ENCODE measurements around the gene HYAL3. TPM values are rescaled to one million over a fixed set of nuclear protein-coding genes. Genes with fewer than 3 reads are reported as not detected.

HYAL3 gene
- total RNA-seq, 2 donors from 2014 or later, result 0.35 to 1.4 TPM

- no peak for DNase-seq (ENCODE audit: low spot score)
- Histone ChIP-seq H3K9me3 (no peaks in the 10 kb centered on the region), H3K4me1 (ENCODE audit: control insufficient read depth in 1 of 2, low read depth in 2 of 2) (peaks cover 26 to 44% of the 10 kb centered on the region in 2 donors), H3K4me3 (peak overlapping the region; percentile 73), H3K36me3 (peaks cover 10% of the 10 kb centered on the region), H3K27ac (peak overlapping the region; percentile 91 to 97), H3K27me3 (replicated peaks; ENCODE audit: insufficient read depth) (no peaks in the 10 kb centered on the region)
- TF ChIP-seq, protein P1, sequence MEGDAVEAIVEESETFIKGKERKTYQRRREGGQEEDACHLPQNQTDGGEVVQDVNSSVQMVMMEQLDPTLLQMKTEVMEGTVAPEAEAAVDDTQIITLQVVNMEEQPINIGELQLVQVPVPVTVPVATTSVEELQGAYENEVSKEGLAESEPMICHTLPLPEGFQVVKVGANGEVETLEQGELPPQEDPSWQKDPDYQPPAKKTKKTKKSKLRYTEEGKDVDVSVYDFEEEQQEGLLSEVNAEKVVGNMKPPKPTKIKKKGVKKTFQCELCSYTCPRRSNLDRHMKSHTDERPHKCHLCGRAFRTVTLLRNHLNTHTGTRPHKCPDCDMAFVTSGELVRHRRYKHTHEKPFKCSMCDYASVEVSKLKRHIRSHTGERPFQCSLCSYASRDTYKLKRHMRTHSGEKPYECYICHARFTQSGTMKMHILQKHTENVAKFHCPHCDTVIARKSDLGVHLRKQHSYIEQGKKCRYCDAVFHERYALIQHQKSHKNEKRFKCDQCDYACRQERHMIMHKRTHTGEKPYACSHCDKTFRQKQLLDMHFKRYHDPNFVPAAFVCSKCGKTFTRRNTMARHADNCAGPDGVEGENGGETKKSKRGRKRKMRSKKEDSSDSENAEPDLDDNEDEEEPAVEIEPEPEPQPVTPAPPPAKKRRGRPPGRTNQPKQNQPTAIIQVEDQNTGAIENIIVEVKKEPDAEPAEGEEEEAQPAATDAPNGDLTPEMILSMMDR (IDR thresholded peaks at IDR 0.05), result peak; percentile 42
- ATAC-seq (ENCODE audit: insufficient number of reproducible peaks, low FRiP score, low read depth), result peak; percentile 71
Measured at GRCh38 chr3:50321336-50322114, 22.3 kb upstream of the HYAL3 start.

GRCh38 chr3:50320853-50321335 is 21.7 kb upstream of the HYAL3 start:
- H3K4me1 ChIP-seq (ENCODE audit: control insufficient read depth in 1 of 2, low read depth in 2 of 2), result peaks cover 26 to 44% of the 10 kb centered on the region in 2 donors

GRCh38 chr3:50319894-50320625 is 20.9 kb upstream of the HYAL3 start:
- Histone ChIP-seq H3K36me3 (peaks cover 4% of the 10 kb centered on the region), H3K27ac (peak overlapping the region; percentile 91 to 97), H3K4me1 (ENCODE audit: control insufficient read depth in 1 of 2, low read depth in 2 of 2) (peaks cover 26 to 44% of the 10 kb centered on the region in 2 donors), H3K9me3 (no peaks in the 10 kb centered on the region), H3K4me3 (peak overlapping the region; percentile 73), H3K27me3 (replicated peaks; ENCODE audit: insufficient read depth) (no peaks in the 10 kb centered on the region)
- TF ChIP-seq, protein P1 (IDR thresholded peaks at IDR 0.05), result no peak
- DNase-seq (ENCODE audit: low spot score), result no peak
- no peak for ATAC-seq (ENCODE audit: insufficient number of reproducible peaks, low FRiP score, low read depth)

More at GRCh38 chr3:50320853-50321335, 21.7 kb upstream of the HYAL3 start:
- ATAC-seq (ENCODE audit: insufficient number of reproducible peaks, low FRiP score, low read depth) (peak; percentile 27), DNase-seq (ENCODE audit: low spot score) (no peak)
- H3K27me3 ChIP-seq (replicated peaks; ENCODE audit: insufficient read depth), result no peaks in the 10 kb centered on the region
- no peaks in the 10 kb centered on the region for H3K9me3 ChIP-seq
- H3K36me3 ChIP-seq, result peaks cover 6% of the 10 kb centered on the region
- TF ChIP-seq, protein P1 (IDR thresholded peaks at IDR 0.05), result no peak
- peak overlapping the region; percentile 91 to 97 for H3K27ac ChIP-seq
- peak overlapping the region; percentile 73 for H3K4me3 ChIP-seq

GRCh38 chr3:50319181-50319893 is 20.1 kb upstream of the HYAL3 start:
- H3K27me3 ChIP-seq (replicated peaks; ENCODE audit: insufficient read depth), result no peaks in the 10 kb centered on the region
- no peak for DNase-seq (ENCODE audit: low spot score)
- H3K9me3 ChIP-seq, result no peaks in the 10 kb centered on the region
- TF ChIP-seq, protein P1 (IDR thresholded peaks at IDR 0.05), result no peak
- H3K4me1 ChIP-seq (ENCODE audit: control insufficient read depth in 1 of 2, low read depth in 2 of 2), result peaks cover 26 to 44% of the 10 kb centered on the region in 2 donors
- H3K4me3 ChIP-seq, result peak overlapping the region; percentile 73
- no peak for ATAC-seq (ENCODE audit: insufficient number of reproducible peaks, low FRiP score, low read depth)
- no peak overlapping the region for H3K27ac ChIP-seq
- peaks cover 4% of the 10 kb centered on the region for H3K36me3 ChIP-seq

Measured in thoracic aorta (tissue), 2 donors.